ENCODE measurements around the gene ARHGEF38. TPM values are rescaled to one million over a fixed set of nuclear protein-coding genes. Genes with fewer than 3 reads are reported as not detected.
"Not testable (repeated sequence)": the region's sequence is repeated elsewhere in the genome, so short reads cannot be mapped to it uniquely, and the experiment has no call there.

ARHGEF38 gene
- total RNA-seq, 1 donor from 2014 or later = not detected

- DNase-seq (ENCODE audit: extremely low read depth, low read depth, low spot score) = no peak
These were observed 156.6 kb downstream of the ARHGEF38 start for GRCh38 chr4:105709081-105709450.

- DNase-seq (ENCODE audit: extremely low read depth, low read depth, low spot score) = no peak
These were observed 157.7 kb downstream of the ARHGEF38 start for GRCh38 chr4:105710012-105710600.

GRCh38 chr4:105710678-105711077 lies 158.3 kb downstream of the ARHGEF38 start:
- no peak for DNase-seq (ENCODE audit: extremely low read depth, low read depth, low spot score)

- no peak for DNase-seq (ENCODE audit: extremely low read depth, low read depth, low spot score)
These were observed 160.3 kb downstream of the ARHGEF38 start for GRCh38 chr4:105712766-105713165.

- DNase-seq (ENCODE audit: extremely low read depth, low read depth, low spot score) = no peak
These were observed 161.7 kb downstream of the ARHGEF38 start for GRCh38 chr4:105714071-105714521.

- DNase-seq (ENCODE audit: extremely low read depth, low read depth, low spot score) = no peak
These were observed 162.5 kb downstream of the ARHGEF38 start for GRCh38 chr4:105714932-105715331.

- no peak for DNase-seq (ENCODE audit: extremely low read depth, low read depth, low spot score)
These were observed 163.4 kb downstream of the ARHGEF38 start for GRCh38 chr4:105715692-105716278.

GRCh38 chr4:105719204-105719603 lies 166.8 kb downstream of the ARHGEF38 start:
- DNase-seq (ENCODE audit: extremely low read depth, low read depth, low spot score) = no peak

GRCh38 chr4:105725623-105726022 lies 173.2 kb downstream of the ARHGEF38 start:
- DNase-seq (ENCODE audit: extremely low read depth, low read depth, low spot score) = no peak

GRCh38 chr4:105729895-105730294 lies 177.5 kb downstream of the ARHGEF38 start:
- DNase-seq (ENCODE audit: extremely low read depth, low read depth, low spot score) = not testable (repeated sequence)

Other genes starting within 250 kb of the ARHGEF38 start
- gene PPA2, start 78.6 kb upstream of the ARHGEF38 start, total RNA-seq = 67.3 and 99.7 TPM in 2 replicates
- gene INTS12, start 156.1 kb downstream of the ARHGEF38 start, total RNA-seq = 24.7 and 31.3 TPM in 2 replicates
- 8.7 and 10.2 TPM in 2 replicates for gene GSTCD, start 156.2 kb downstream of the ARHGEF38 start, total RNA-seq